Mucosa of rectum (tissue), 2 donors: ENCODE data around the gene IER5L.

Experiments
- H3K27ac ChIP-seq, 2 donors: one replicate each; pipeline ENCODE4 v1.7.0; 2013; ENCODE audit warnings: inconsistent platforms in 2 of 2, low read depth in 2 of 2, low read length in 2 of 2
- H3K27me3 ChIP-seq, 2 donors: one replicate each; pipeline ENCODE4 v1.7.0; 2013; ENCODE audit warnings: low read length in 2 of 2; ENCODE audit not compliant: control insufficient read depth in 2 of 2, insufficient read depth in 2 of 2
- H3K36me3 ChIP-seq, 2 donors: one replicate each; pipeline ENCODE4 v1.7.0; 2013; ENCODE audit warnings: low read length in 2 of 2; ENCODE audit not compliant: control insufficient read depth in 2 of 2, insufficient read depth in 2 of 2
- H3K4me1 ChIP-seq, 2 donors: one replicate each; pipeline ENCODE4 v1.7.0; 2013; ENCODE audit warnings: low read length in 2 of 2, mild to moderate bottlenecking in 1 of 2; ENCODE audit not compliant: control insufficient read depth in 2 of 2, insufficient read depth in 2 of 2
- H3K4me3 ChIP-seq, 2 donors: one replicate each; pipeline ENCODE4 v1.7.0; 2013; ENCODE audit warnings: low read length in 2 of 2
- H3K9ac ChIP-seq, 2 donors: one replicate each; pipeline ENCODE4 v1.7.0; 2013; ENCODE audit warnings: low read length in 2 of 2, low read depth in 1 of 2, mild to moderate bottlenecking in 1 of 2
- H3K9me3 ChIP-seq, 2 donors: one replicate each; pipeline ENCODE4 v1.7.0; 2013; ENCODE audit warnings: low read length in 2 of 2; ENCODE audit not compliant: control insufficient read depth in 2 of 2
- donor health status: healthy.
- donor health status: Normal muscosa, but diverticular disease.

The IER5L gene

DNA sequence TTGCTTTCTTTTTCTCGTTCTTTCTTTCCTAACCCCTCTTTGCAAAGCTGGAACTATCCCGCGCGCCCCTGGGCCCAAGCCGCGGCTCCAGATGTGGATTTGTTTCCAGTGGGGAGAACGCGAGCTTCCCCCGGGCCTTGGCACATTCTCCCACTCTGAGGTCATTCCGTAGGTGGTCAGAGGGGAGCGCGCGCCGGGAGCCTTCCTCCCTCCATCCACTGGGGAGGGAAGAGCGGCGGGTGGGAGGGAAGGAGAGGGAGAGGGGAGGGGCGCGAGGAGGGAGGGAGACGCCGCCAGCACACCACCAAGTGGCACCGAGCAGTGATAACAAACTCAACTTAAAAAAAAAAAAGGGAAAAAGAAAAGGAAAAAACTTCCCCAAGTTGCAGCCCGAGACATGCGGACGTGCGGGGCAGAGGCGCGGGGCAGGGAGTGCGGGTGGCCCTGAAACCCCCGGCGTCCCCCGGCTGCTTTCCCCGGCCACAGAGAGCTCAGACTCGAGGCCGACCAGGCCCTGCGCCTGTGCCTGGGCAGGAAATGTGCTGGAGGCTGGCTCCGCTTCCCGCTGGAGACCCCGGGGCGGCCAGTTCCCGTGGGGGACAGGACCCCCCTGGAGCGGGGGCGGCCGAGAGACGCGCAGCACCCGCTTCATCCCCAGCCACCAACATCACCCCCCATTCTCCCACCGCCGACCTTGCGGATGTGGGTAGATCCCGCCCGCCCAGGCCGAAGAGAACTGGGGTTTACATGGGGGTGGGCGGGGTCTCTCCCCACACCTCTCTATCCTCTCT, 3.1 kb downstream of the IER5L start:
- H3K27ac ChIP-seq = peak overlapping the region; percentile 97
- no peaks in the 10 kb centered on the region for H3K9me3 ChIP-seq
- peak overlapping the region; percentile 94 to 95 for H3K9ac ChIP-seq
- H3K4me3 ChIP-seq = peak overlapping the region; percentile 68 to 85
- H3K36me3 ChIP-seq = no peaks in the 10 kb centered on the region
- H3K27me3 ChIP-seq = peaks cover 8 to 12% of the 10 kb centered on the region in 2 donors
- peaks cover 22 to 24% of the 10 kb centered on the region in 2 donors for H3K4me1 ChIP-seq

GRCh38 chr9:129174102-129174723, 3.8 kb downstream of the IER5L start:
- H3K9ac ChIP-seq = peak overlapping the region; percentile 94 to 95
- no peaks in the 10 kb centered on the region for H3K9me3 ChIP-seq
- H3K4me3 ChIP-seq = peak overlapping the region; percentile 68 to 85
- no peaks in the 10 kb centered on the region for H3K36me3 ChIP-seq
- peaks cover 8 to 12% of the 10 kb centered on the region in 2 donors for H3K27me3 ChIP-seq
- H3K4me1 ChIP-seq = peaks cover 14 to 21% of the 10 kb centered on the region in 2 donors
- peak overlapping the region; percentile 97 for H3K27ac ChIP-seq

DNA sequence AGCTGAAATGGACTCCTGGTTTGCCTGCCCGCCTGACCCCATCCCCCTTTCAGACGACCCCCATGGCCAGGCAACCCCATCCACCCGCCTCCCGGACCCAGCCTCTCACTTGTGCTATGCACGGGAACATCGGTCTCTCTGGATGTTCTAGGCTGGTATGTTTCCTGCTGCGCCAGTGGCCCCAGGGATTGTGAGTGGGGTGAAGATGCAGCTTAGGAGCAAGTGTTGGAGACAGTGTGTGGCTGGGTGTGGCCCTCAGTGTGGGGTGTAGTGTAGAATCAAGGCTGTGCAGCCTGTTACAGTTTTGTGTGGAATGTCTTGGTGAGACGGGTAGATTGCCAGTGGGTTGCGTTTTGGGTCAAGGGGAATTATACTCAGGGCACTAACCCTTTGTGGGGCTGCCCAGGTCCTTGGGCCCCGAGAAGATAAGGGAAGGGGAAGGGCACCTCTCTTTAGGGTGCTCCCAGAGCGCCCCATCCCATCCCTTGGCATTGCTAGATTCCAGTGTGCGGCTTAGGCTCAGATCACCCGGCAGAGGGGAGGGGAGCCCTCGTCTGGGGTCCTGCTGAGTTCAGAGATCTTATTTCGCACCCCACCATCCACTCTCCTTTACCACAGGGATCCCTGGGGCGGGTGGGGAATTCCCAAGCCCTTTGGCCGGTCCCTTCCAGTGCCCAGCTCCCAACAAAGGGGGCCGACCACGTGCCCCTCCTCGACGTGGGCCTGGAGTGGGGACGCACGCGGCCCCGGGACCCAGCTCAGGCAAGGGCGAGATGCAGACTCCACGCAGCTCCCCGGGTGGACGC, 4.6 kb downstream of the IER5L start:
- Histone ChIP-seq H3K9ac (peak overlapping the region in 1 of 2 donors; percentile 94), H3K4me3 (peak overlapping the region; percentile 68 to 85), H3K36me3 (no peaks in the 10 kb centered on the region), H3K27me3 (peaks cover 8 to 12% of the 10 kb centered on the region in 2 donors), H3K9me3 (no peaks in the 10 kb centered on the region), H3K27ac (peak overlapping the region; percentile 97), H3K4me1 (peaks cover 8 to 14% of the 10 kb centered on the region in 2 donors)

DNA sequence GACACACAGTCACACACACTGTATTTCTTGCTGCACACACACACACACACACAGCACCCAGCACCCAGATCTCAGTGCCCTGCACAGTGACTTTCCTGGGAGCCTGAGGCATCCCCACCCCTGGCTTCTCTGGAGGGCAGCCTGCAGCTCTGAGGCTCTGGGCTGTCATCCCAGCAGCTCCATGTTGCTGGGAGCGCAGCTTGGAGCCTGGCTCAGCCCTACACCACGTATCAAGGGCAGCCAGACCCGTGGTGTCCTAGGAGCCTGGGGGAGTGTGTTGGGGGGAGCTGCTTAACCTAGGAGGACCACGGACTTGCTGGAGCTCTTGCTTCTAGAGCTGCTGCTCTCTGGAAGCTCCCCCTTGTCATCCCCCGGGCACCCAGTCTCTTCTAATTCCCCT, 5.2 kb downstream of the IER5L start:
- Histone ChIP-seq H3K9ac (no peak overlapping the region), H3K4me1 (peaks cover 11 to 16% of the 10 kb centered on the region in 2 donors), H3K4me3 (no peak overlapping the region), H3K27ac (no peak overlapping the region), H3K27me3 (peaks cover 8 to 12% of the 10 kb centered on the region in 2 donors), H3K9me3 (no peaks in the 10 kb centered on the region), H3K36me3 (no peaks in the 10 kb centered on the region)

GRCh38 chr9:129171993-129172751, 5.9 kb downstream of the IER5L start:
- Histone ChIP-seq H3K36me3 (no peaks in the 10 kb centered on the region), H3K9me3 (no peaks in the 10 kb centered on the region), H3K27me3 (peaks cover 8 to 12% of the 10 kb centered on the region in 2 donors), H3K27ac (no peak overlapping the region), H3K4me3 (no peak overlapping the region), H3K4me1 (peaks cover 15 to 19% of the 10 kb centered on the region in 2 donors), H3K9ac (no peak overlapping the region)

GRCh38 chr9:129170229-129170628, 7.8 kb downstream of the IER5L start:
- Histone ChIP-seq H3K36me3 (no peaks in the 10 kb centered on the region), H3K9me3 (no peaks in the 10 kb centered on the region), H3K27me3 (peaks cover 8 to 12% of the 10 kb centered on the region in 2 donors), H3K27ac (no peak overlapping the region), H3K4me1 (peaks cover 18 to 19% of the 10 kb centered on the region in 2 donors), H3K9ac (no peak overlapping the region), H3K4me3 (no peak overlapping the region)

DNA sequence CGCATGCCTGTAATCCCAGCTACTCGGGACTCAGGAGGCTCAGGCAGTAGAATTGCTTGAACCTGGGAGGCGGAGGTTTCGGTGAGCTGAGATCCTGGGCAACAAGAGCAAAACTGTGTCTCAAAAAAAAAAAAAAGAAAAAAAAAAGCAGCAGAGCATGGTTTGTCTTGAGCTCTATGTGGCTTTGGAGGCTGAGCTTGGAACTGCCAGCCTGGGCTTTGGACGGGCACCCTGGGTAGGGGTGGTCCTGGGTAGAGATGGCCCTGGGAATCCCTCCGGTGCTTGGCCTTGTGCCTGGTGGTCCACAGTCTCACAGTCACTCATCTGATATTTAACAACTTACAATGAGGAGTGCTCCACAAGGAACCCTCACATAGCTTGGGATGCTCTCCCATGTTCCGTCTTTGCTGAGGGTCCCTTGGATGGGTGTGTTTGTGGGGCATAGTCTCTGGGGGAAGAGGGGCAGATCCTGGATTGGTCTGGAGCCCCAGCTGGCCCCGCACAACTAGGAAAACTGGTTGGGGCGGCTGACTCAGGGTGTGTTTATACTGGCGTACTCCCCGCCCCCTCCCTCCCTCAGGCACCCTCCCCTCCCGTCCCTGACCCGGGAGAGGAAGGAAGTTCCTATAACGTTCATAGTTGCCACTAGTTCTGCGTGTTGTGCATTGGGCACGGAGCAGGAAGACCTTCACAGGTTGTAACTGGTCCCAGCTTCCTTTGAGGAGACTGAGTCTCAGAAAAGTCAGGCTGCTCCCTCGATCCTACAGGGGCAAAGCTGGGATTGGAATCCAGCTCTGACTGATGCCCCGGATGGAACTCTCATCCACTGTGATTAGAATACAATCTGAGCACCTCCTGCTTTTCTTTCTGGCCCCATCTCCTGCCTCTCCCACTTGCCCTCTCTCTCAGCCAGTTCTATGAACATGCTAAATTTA, 11.2 kb downstream of the IER5L start:
- no peaks in the 10 kb centered on the region for H3K36me3 ChIP-seq
- peak overlapping the region; percentile 83 for H3K27ac ChIP-seq
- peak overlapping the region; percentile 61 to 66 for H3K9ac ChIP-seq
- no peaks in the 10 kb centered on the region for H3K27me3 ChIP-seq
- peaks cover 25 to 26% of the 10 kb centered on the region in 2 donors for H3K4me1 ChIP-seq
- peak overlapping the region; percentile 53 to 72 for H3K4me3 ChIP-seq
- no peaks in the 10 kb centered on the region for H3K9me3 ChIP-seq

DNA sequence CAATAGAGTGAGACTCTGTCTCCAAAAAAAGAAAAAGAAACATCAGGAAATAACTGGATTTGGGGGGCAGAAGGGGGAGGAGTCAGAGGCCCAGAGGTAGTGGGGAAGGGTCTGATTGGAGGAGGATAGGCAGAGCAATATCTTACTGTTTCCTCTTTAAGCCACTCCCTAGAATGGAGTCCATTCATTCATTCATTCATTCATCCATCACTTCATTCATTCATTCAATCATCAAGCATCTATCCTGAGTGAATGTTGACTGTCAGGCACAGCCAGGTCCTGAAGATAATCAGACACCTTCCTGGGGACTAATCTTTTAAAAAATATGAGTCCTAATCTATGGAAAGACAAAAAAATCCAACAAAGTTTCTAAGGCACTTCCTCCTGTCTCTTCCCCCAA, 12.9 kb downstream of the IER5L start:
- no peak overlapping the region for H3K4me3 ChIP-seq
- H3K36me3 ChIP-seq = no peaks in the 10 kb centered on the region
- no peak overlapping the region for H3K9ac ChIP-seq
- no peaks in the 10 kb centered on the region for H3K27me3 ChIP-seq
- no peak overlapping the region for H3K27ac ChIP-seq
- H3K9me3 ChIP-seq = no peaks in the 10 kb centered on the region
- peaks cover 25 to 26% of the 10 kb centered on the region in 2 donors for H3K4me1 ChIP-seq
